SH-SY5Y (cell line): ENCODE measurements around the gene CNTN4.

Experiments
- GATA2 ChIP-seq: IDR thresholded peaks from 2 replicates; pipeline ENCODE4 v1.6.1; 2011; ENCODE audit warnings: mild to moderate bottlenecking, low read depth, low read length
- GATA3 ChIP-seq: IDR thresholded peaks from 2 replicates; pipeline ENCODE4 v1.6.1; 2011; ENCODE audit warnings: low read depth, mild to moderate bottlenecking, low read length, moderate library complexity

DNA sequence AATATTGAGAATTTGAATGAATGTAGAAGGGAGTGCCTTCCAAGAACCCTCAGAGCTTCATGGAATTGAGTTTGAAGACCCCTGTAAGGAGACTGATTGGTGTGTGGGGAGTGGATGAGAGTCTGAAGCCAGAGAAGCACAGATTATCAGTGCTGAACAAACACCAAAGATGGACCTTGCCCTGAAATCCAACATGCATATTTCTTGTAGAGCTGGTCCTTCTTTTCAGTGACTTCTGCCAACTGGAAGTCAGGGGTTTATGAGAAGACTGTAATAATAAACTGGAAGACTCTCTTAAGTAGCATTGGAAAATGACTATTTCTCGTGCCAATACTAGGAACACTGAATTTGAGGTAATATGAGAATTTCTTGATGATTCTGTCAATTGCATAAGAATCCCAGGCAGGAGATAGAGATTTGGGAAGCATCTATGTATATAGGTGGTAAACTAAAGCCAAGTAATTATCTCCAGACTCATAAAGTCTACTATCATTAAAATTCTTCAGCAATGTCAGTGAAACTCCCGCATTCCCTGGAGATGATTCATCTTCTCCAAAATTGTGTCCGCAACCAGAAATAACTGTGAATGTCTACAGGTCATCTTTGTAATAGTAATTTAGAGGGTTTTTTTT lies 797.8 kb downstream of the CNTN4 start:
- TF ChIP-seq GATA3 (no peak), GATA2 (no peak)
